ENCODE results near the gene COQ5. TPM values are rescaled to one million over a fixed set of nuclear protein-coding genes. Genes with fewer than 3 reads are reported as not detected.

COQ5 gene
- total RNA-seq, 1 experiment from 2014 or later, result 35.1 TPM

GRCh38 chr12:120475643-120476042 lies 53.3 kb downstream of the COQ5 start (continued):
- no peak for TF ChIP-seq FOXP4 (CRISPR knock-in tag; IDR thresholded peaks at IDR 0.05)
- TF ChIP-seq ZBTB43 (CRISPR knock-in tag; IDR thresholded peaks at IDR 0.05), result no peak
- no peak for TF ChIP-seq ZNF425 (CRISPR knock-in tag; conservative IDR thresholded peaks at IDR 0.05)
- TF ChIP-seq GABPB1 (CRISPR knock-in tag; IDR thresholded peaks at IDR 0.05), result no peak
- TF ChIP-seq, protein P1, sequence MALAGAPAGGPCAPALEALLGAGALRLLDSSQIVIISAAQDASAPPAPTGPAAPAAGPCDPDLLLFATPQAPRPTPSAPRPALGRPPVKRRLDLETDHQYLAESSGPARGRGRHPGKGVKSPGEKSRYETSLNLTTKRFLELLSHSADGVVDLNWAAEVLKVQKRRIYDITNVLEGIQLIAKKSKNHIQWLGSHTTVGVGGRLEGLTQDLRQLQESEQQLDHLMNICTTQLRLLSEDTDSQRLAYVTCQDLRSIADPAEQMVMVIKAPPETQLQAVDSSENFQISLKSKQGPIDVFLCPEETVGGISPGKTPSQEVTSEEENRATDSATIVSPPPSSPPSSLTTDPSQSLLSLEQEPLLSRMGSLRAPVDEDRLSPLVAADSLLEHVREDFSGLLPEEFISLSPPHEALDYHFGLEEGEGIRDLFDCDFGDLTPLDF (CRISPR knock-in tag; IDR thresholded peaks at IDR 0.05), result no peak
- TF ChIP-seq RORB (CRISPR knock-in tag; IDR thresholded peaks at IDR 0.05), result no peak
- TF ChIP-seq PRRX2 (CRISPR knock-in tag; IDR thresholded peaks at IDR 0.05), result no peak
- TF ChIP-seq IRF2 (CRISPR knock-in tag; IDR thresholded peaks at IDR 0.05; ENCODE audit: borderline replicate concordance, low read depth), result no peak
- TF ChIP-seq ZSCAN18 (CRISPR knock-in tag; IDR thresholded peaks at IDR 0.05), result no peak
- no peak for TF ChIP-seq TEAD4 (CRISPR knock-in tag; IDR thresholded peaks at IDR 0.05)

GRCh38 chr12:120474616-120474960 lies 54.4 kb downstream of the COQ5 start:
- Mint-ChIP-seq H3K9me3 (no peaks in the 10 kb centered on the region), H3K4me3 (no peak overlapping the region), H3K36me3 (no peaks in the 10 kb centered on the region), H3K4me1 (peaks cover 16% of the 10 kb centered on the region), H3K27ac (peak overlapping the region; percentile 9; the same call in 1 of the 2 replicates), H3K27me3 (ENCODE audit: low read depth) (no peaks in the 10 kb centered on the region)
- DNase-seq (ENCODE audit: low spot score), result no peak
- TF ChIP-seq EMX1 (CRISPR knock-in tag; IDR thresholded peaks at IDR 0.05) (no peak), TEAD4 (CRISPR knock-in tag; IDR thresholded peaks at IDR 0.05) (no peak), ZNF671 (CRISPR knock-in tag; IDR thresholded peaks at IDR 0.05) (no peak), KAT7 (CRISPR knock-in tag; IDR thresholded peaks at IDR 0.05; ENCODE audit: borderline replicate concordance) (no peak), ZNF425 (CRISPR knock-in tag; conservative IDR thresholded peaks at IDR 0.05) (no peak), TCF7 (CRISPR knock-in tag; IDR thresholded peaks at IDR 0.05; ENCODE audit: low read depth) (no peak), ETV6 (CRISPR knock-in tag; IDR thresholded peaks at IDR 0.05) (no peak), HMGA2 (CRISPR knock-in tag; IDR thresholded peaks at IDR 0.05) (no peak), SOX15 (CRISPR knock-in tag; IDR thresholded peaks at IDR 0.05) (no peak), NFYB (CRISPR knock-in tag; conservative IDR thresholded peaks at IDR 0.05; ENCODE audit: low read depth) (no peak)
- TF ChIP-seq, protein P2, sequence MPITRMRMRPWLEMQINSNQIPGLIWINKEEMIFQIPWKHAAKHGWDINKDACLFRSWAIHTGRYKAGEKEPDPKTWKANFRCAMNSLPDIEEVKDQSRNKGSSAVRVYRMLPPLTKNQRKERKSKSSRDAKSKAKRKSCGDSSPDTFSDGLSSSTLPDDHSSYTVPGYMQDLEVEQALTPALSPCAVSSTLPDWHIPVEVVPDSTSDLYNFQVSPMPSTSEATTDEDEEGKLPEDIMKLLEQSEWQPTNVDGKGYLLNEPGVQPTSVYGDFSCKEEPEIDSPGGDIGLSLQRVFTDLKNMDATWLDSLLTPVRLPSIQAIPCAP (CRISPR knock-in tag; IDR thresholded peaks at IDR 0.05), result no peak
- TF ChIP-seq, protein P3, sequence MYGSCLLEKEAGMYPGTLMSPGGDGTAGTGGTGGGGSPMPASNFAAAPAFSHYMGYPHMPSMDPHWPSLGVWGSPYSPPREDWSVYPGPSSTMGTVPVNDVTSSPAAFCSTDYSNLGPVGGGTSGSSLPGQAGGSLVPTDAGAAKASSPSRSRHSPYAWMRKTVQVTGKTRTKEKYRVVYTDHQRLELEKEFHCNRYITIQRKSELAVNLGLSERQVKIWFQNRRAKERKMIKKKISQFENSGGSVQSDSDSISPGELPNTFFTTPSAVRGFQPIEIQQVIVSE (CRISPR knock-in tag; IDR thresholded peaks at IDR 0.05; ENCODE audit: borderline replicate concordance), result no peak
- ChIA-PET CTCF (interaction anchor here (0.8 to 3.0 kb wide), 8 partner anchors 14 to 175 kb away, joined by 3 to 10 read pairs (median 4); partner anchors contain the start of genes DYNLL1 and SIRT4), POLR2A (interaction anchor here (0.6 kb wide), 1 partner anchor 578 kb away, joined by 7 read pairs; no protein-coding TSS in a partner anchor)
- ATAC-seq, result peak; percentile 6; the same call in 1 of the 2 replicates
